Cardiac ventricle fibroblast (primary cell): ENCODE data around the gene PRODH2. TPM values are rescaled to one million over a fixed set of nuclear protein-coding genes. Genes with fewer than 3 reads are reported as not detected.

Experiments
- total RNA-seq: library from RNA; depleted of rRNA; stranded (reverse); fragments of >200 nt; gene quantifications from 2 replicates; pipeline ENCODE4 v1.2.3, GENCODE V29; 2015

Gene PRODH2
- not detected in 2 replicates for total RNA-seq

GRCh38 chr19:35812220-35813042 lies at the start of gene PRODH2:
PRODH2 (minus strand) TSS chr19:35812845; CDS start chr19:35812805, 40 bp downstream.

GRCh38 chr19:35856546-35857149 lies 44.0 kb upstream of the PRODH2 start, which contains the start of gene KIRREL2:
KIRREL2 (plus strand) TSS chr19:35856911; CDS start chr19:35857120, 209 bp downstream.

GRCh38 chr19:35852029-35852780 lies 39.6 kb upstream of the PRODH2 start, which contains the start of gene NPHS1:
NPHS1 (minus strand) TSS chr19:35852504; CDS start chr19:35851837, 667 bp downstream.

GRCh38 chr19:35775298-35776101 lies 37.1 kb downstream of the PRODH2 start, which contains the start of gene ARHGAP33:
ARHGAP33 (plus strand) TSS chr19:35775564; CDS start chr19:35775659, 95 bp downstream.

GRCh38 chr19:35757749-35758608 lies 54.7 kb downstream of the PRODH2 start, which contains the start of gene PROSER3:
PROSER3 (plus strand) TSS chr19:35758176; CDS start chr19:35758216, 40 bp downstream.

GRCh38 chr19:35756377-35757230 lies 56.0 kb downstream of the PRODH2 start, which contains the start of gene HSPB6:
HSPB6 (minus strand) TSS chr19:35757029; CDS start chr19:35757008, 21 bp downstream.

Other genes starting within 250 kb of the PRODH2 start
- not detected in 2 replicates for gene ATP4A, start 249.2 kb downstream of the PRODH2 start, total RNA-seq
- not detected in 2 replicates for gene PMIS2, start 226.7 kb downstream of the PRODH2 start, total RNA-seq
- gene HAUS5, start 200.1 kb downstream of the PRODH2 start, total RNA-seq: 2.8 and 3.6 TPM in 2 replicates
- gene RBM42, start 183.8 kb downstream of the PRODH2 start, total RNA-seq: 59.5 and 62.7 TPM in 2 replicates
- 0.88 and 1.2 TPM in 2 replicates for gene ETV2, start 171.1 kb downstream of the PRODH2 start, total RNA-seq
- gene COX6B1, start 164.5 kb downstream of the PRODH2 start, total RNA-seq: 457 and 613 TPM in 2 replicates
- 0.24 TPM in 1 of 2 replicates, not detected in the other for gene UPK1A, start 146.3 kb downstream of the PRODH2 start, total RNA-seq
- not detected in 2 replicates for gene ZBTB32, start 108.3 kb downstream of the PRODH2 start, total RNA-seq
- gene KMT2B, start 94.8 kb downstream of the PRODH2 start, total RNA-seq: 12.6 and 13.1 TPM in 2 replicates
- gene IGFLR1, start 70.4 kb downstream of the PRODH2 start, total RNA-seq: 0.37 and 9.8 TPM in 2 replicates
- gene U2AF1L4, start 67.4 kb downstream of the PRODH2 start, total RNA-seq: 2.0 and 4.4 TPM in 2 replicates
- gene PSENEN, start 67.2 kb downstream of the PRODH2 start, total RNA-seq: 33.8 and 46.2 TPM in 2 replicates
- 8.1 and 9.4 TPM in 2 replicates for gene LIN37, start 64.3 kb downstream of the PRODH2 start, total RNA-seq
- 140 and 169 TPM in 2 replicates for gene HSPB6, start 55.8 kb downstream of the PRODH2 start, total RNA-seq
- 6.1 and 6.7 TPM in 2 replicates for gene PROSER3, start 54.7 kb downstream of the PRODH2 start, total RNA-seq
- gene ARHGAP33, start 37.3 kb downstream of the PRODH2 start, total RNA-seq: 0.44 and 2.0 TPM in 2 replicates
- gene NPHS1, start 39.7 kb upstream of the PRODH2 start, total RNA-seq: not detected in 2 replicates
- gene KIRREL2, start 44.1 kb upstream of the PRODH2 start, total RNA-seq: 0.19 TPM in 1 of 2 replicates, not detected in the other
- gene APLP1, start 55.7 kb upstream of the PRODH2 start, total RNA-seq: 4.4 and 5.5 TPM in 2 replicates
- gene NFKBID, start 87.7 kb upstream of the PRODH2 start, total RNA-seq: 3.6 and 4.7 TPM in 2 replicates
- not detected in 2 replicates for gene HCST, start 89.7 kb upstream of the PRODH2 start, total RNA-seq
- gene TYROBP, start 95.5 kb upstream of the PRODH2 start, total RNA-seq: not detected in 2 replicates
- 15.5 and 20.4 TPM in 2 replicates for gene LRFN3, start 123.5 kb upstream of the PRODH2 start, total RNA-seq
- 31.5 and 37.5 TPM in 2 replicates for gene SDHAF1, start 182.3 kb upstream of the PRODH2 start, total RNA-seq
- 0.87 TPM in 1 of 2 replicates, not detected in the other for gene SYNE4, start 196.0 kb upstream of the PRODH2 start, total RNA-seq
- 17.2 and 20.0 TPM in 2 replicates for gene ALKBH6, start 201.4 kb upstream of the PRODH2 start, total RNA-seq
- 27.1 and 34.3 TPM in 2 replicates for gene CLIP3, start 220.0 kb upstream of the PRODH2 start, total RNA-seq
- 8.9 and 18.3 TPM in 2 replicates for gene THAP8, start 241.4 kb upstream of the PRODH2 start, total RNA-seq
- gene WDR62, start 242.1 kb upstream of the PRODH2 start, total RNA-seq: 0.24 and 0.69 TPM in 2 replicates